Sigmoid colon (tissue), 3 donors: ENCODE measurements around the gene TCF12.

Experiments used
- POLR2A ChIP-seq, 2 donors: fragments of 450-650 bp; IDR thresholded peaks; one replicate each; pipeline ENCODE4 v1.6.1; 2016; ENCODE audit warnings: antibody characterized with exemption in 2 of 2, mild to moderate bottlenecking in 2 of 2, moderate library complexity in 2 of 2
- TF ChIP-seq, protein P1 (sequence below), 4 experiments: fragments of 450-650 bp in 3 of 4; fragments of 200-600 bp in 1 of 4; IDR thresholded peaks; one replicate each; pipeline ENCODE4 v1.5.1; 2016 to 2019; ENCODE audit warnings: antibody characterized with exemption in 4 of 4, mild to moderate bottlenecking in 3 of 4, moderate library complexity in 2 of 4

DNA sequence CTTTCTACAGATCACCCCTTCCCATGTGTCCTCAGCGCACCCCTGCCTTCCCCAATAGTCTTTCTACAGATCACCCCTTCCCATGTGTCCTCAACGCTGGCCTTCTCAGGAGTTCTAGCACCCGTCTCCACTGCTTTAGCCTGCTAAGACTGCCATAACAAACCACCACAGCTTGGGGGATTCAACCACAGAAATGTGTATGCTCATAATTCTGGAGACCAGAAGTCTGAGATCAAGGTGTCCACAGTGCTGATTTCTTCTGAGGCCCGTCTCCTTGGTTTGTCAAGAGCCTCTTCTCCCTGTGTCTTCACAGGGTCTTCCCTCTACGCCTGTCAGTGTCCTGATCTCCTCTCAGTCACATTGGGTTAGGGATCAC, 389.7 kb downstream of the TCF12 start:
- TF ChIP-seq, protein P1, sequence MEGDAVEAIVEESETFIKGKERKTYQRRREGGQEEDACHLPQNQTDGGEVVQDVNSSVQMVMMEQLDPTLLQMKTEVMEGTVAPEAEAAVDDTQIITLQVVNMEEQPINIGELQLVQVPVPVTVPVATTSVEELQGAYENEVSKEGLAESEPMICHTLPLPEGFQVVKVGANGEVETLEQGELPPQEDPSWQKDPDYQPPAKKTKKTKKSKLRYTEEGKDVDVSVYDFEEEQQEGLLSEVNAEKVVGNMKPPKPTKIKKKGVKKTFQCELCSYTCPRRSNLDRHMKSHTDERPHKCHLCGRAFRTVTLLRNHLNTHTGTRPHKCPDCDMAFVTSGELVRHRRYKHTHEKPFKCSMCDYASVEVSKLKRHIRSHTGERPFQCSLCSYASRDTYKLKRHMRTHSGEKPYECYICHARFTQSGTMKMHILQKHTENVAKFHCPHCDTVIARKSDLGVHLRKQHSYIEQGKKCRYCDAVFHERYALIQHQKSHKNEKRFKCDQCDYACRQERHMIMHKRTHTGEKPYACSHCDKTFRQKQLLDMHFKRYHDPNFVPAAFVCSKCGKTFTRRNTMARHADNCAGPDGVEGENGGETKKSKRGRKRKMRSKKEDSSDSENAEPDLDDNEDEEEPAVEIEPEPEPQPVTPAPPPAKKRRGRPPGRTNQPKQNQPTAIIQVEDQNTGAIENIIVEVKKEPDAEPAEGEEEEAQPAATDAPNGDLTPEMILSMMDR (IDR thresholded peaks at IDR 0.05): no peak
- TF ChIP-seq POLR2A (IDR thresholded peaks at IDR 0.05): no peak
